ENCODE data around the gene FILIP1L. TPM values are rescaled to one million over a fixed set of nuclear protein-coding genes. Genes with fewer than 3 reads are reported as not detected.

The FILIP1L gene
- total and polyA plus RNA-seq, 8 donors = 10.6 to 98.4 (median 57.0) TPM

DNA sequence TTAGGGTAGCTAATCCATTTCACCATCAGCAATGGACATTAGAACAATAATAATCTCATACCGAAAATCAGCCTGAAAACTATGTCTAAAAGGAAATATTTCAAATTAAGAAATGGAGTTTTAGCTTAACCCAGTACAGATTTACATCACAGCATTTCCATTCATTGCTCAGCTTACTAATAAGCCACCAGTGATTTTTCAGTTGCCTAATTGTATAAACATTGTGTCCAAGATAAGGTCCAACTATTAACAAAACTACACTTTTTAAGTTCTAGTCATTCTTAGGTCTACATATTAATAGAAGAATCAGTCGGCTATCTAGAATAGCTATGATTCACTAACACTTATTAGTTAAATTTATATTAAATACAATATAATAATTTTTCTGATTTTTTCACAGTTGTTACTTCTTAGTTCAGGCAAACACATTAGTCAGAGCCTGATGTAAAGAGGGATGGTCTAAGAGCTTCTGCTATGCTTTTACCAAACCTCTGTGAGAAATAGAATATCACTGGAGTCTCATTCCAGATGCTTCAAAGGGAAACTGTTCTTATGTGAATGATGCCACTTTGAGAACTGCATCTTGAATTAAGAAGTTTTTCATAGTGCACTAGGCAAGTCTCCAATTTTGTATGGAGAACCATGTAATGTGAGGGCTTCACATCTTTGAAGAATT, 222.6 kb downstream of the FILIP1L start:
- WGBS, 5 donors = 78 to 91% (median 83%) methylated on average over 2 of the region's 2 CpGs
- H3K27me3 ChIP-seq = no peaks in the 10 kb centered on the region
- no peaks in the 10 kb centered on the region for H3K36me3 ChIP-seq
- no peak overlapping the region for H3K27ac ChIP-seq
- H3K4me1 ChIP-seq = peaks cover 0 to 13% (median 3%) of the 10 kb centered on the region in 4 donors
- no peak for TF ChIP-seq POLR2AphosphoS5 (IDR thresholded peaks at IDR 0.05)
- TF ChIP-seq, protein P1, sequence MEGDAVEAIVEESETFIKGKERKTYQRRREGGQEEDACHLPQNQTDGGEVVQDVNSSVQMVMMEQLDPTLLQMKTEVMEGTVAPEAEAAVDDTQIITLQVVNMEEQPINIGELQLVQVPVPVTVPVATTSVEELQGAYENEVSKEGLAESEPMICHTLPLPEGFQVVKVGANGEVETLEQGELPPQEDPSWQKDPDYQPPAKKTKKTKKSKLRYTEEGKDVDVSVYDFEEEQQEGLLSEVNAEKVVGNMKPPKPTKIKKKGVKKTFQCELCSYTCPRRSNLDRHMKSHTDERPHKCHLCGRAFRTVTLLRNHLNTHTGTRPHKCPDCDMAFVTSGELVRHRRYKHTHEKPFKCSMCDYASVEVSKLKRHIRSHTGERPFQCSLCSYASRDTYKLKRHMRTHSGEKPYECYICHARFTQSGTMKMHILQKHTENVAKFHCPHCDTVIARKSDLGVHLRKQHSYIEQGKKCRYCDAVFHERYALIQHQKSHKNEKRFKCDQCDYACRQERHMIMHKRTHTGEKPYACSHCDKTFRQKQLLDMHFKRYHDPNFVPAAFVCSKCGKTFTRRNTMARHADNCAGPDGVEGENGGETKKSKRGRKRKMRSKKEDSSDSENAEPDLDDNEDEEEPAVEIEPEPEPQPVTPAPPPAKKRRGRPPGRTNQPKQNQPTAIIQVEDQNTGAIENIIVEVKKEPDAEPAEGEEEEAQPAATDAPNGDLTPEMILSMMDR (IDR thresholded peaks at IDR 0.05) = no peak
- no peak for TF ChIP-seq EP300 (IDR thresholded peaks at IDR 0.05)
- TF ChIP-seq POLR2A (IDR thresholded peaks at IDR 0.05) = no peak
- H3K4me3 ChIP-seq = no peak overlapping the region
- no peaks in the 10 kb centered on the region for H3K9me3 ChIP-seq
- intact Hi-C loops (cut with DNase I; ENCODE audit: low total_unique reads) = no loop called here
- DNase-seq = no peak

DNA sequence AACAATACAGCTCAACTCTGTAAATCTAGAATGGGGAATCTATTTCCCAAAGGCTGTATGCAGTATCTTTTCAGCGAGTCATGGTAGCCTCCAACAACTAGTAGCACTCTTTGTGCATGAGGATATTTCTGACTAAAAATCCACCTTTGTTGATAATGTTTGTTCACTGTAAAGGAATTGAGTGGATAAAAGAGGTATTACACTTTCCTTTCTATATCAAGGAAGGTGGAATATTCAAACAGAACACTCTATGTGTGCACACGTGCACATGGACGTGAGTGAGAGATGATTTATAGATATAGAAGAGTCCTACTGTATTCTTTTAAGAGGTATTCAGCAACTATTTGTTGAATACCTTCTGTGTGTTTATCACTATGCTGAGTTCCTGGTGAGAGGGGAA, 228.4 kb downstream of the FILIP1L start:
- intact Hi-C loops (cut with DNase I; ENCODE audit: low total_unique reads) = no loop called here
- Histone ChIP-seq H3K27ac (no peak overlapping the region), H3K4me3 (no peak overlapping the region), H3K36me3 (no peaks in the 10 kb centered on the region), H3K9me3 (no peaks in the 10 kb centered on the region), H3K27me3 (no peaks in the 10 kb centered on the region), H3K4me1 (peaks cover 7 to 30% (median 20%) of the 10 kb centered on the region in 4 donors)
- no peak for TF ChIP-seq POLR2AphosphoS5 (IDR thresholded peaks at IDR 0.05)
- TF ChIP-seq, protein P1 (IDR thresholded peaks at IDR 0.05) = no peak
- no peak for TF ChIP-seq POLR2A (IDR thresholded peaks at IDR 0.05)
- no peak for TF ChIP-seq EP300 (IDR thresholded peaks at IDR 0.05)
- 56 to 76% (median 64%) methylated on average over 3 of the region's 3 CpGs for WGBS, 5 donors
- no peak for DNase-seq

DNA sequence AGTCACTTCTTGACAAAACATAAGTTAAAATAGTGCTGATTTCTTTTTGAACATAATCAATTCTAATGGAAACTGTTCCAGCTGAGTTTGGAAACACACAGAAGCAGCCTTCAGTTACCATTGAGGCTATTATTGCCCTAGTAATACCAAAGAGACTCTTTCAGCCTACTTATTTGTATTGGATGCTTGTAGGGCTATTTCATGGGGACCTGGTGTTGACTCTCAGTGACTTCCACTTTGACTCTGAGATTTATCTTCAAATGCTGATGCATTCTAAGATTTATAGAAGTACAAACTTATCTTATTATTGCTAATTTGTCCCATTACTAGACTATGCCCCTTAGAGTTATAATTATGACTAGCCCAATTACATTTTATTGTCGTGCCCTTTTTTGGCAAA, 229.2 kb downstream of the FILIP1L start:
- Histone ChIP-seq H3K4me1 (peaks cover 7 to 32% (median 21%) of the 10 kb centered on the region in 4 donors), H3K27me3 (no peaks in the 10 kb centered on the region), H3K4me3 (no peak overlapping the region), H3K9me3 (no peaks in the 10 kb centered on the region), H3K36me3 (no peaks in the 10 kb centered on the region), H3K27ac (peak overlapping the region in 2 of 5 donors; percentile 18 to 45)
- DNase-seq = no peak
- intact Hi-C loops (cut with DNase I; ENCODE audit: low total_unique reads) = no loop called here
- TF ChIP-seq, protein P1 (IDR thresholded peaks at IDR 0.05) = no peak
- TF ChIP-seq EP300 (IDR thresholded peaks at IDR 0.05) (no peak), POLR2A (IDR thresholded peaks at IDR 0.05) (no peak), POLR2AphosphoS5 (IDR thresholded peaks at IDR 0.05) (no peak)
- WGBS, 5 donors = 92 to 100% (median 100%) methylated on average over 1 of the region's 1 CpG

DNA sequence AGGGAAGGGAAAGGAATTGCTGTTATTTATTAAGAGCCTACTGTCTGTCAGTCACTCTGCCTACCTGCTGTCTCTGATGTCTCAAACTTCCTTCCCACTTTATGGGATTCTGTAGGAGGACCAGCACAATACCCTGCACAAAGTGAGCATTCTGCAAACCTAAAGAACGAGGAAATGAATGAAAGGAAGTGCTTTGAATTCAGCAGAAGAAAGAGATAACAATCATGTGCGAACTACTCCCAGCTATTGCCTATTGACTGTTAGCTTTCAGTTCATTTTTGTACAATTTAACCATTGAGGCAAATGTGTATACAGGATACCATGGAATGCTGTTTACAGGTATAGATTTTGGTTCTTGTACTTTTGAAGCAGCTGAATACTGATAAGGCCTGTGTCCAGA, 229.8 kb downstream of the FILIP1L start:
- Histone ChIP-seq H3K27me3 (no peaks in the 10 kb centered on the region), H3K36me3 (no peaks in the 10 kb centered on the region), H3K9me3 (no peaks in the 10 kb centered on the region), H3K27ac (peak overlapping the region in 2 of 5 donors; percentile 18 to 45), H3K4me3 (no peak overlapping the region), H3K4me1 (peaks cover 7 to 32% (median 21%) of the 10 kb centered on the region in 4 donors)
- TF ChIP-seq POLR2AphosphoS5 (IDR thresholded peaks at IDR 0.05) (no peak), POLR2A (IDR thresholded peaks at IDR 0.05) (no peak), EP300 (IDR thresholded peaks at IDR 0.05) (no peak)
- TF ChIP-seq, protein P1 (IDR thresholded peaks at IDR 0.05) = no peak
- intact Hi-C loops (cut with DNase I; ENCODE audit: low total_unique reads) = no loop called here
- 13 to 33% (median 32%) methylated on average over 2 of the region's 2 CpGs for WGBS, 5 donors
- DNase-seq = no peak

Data from stomach (tissue), 9 donors.